Caco-2 (cell line): ENCODE measurements around the gene HYDIN. TPM values are rescaled to one million over a fixed set of nuclear protein-coding genes. Genes with fewer than 3 reads are reported as not detected.

ENCODE experiments used
- BruUV-seq: library from RNA; stranded (reverse); fragments of 400-500 nt; replicated peaks from 2 replicates; lab custom pipeline; 2021; lab: Mats Ljungman, UMichigan
- CTCF ChIA-PET: fragments of 300-600 bp; sonication (Branson Sonifier 250); formaldehyde crosslinking; loops from one replicate; lab custom pipeline; 2022; ENCODE audit warnings: antibody characterized with exemption; lab: Charles Lee
- POLR2A ChIA-PET: fragments of 300-600 bp; sonication (Branson Sonifier 250); formaldehyde crosslinking; loops from one replicate; lab custom pipeline; 2022; ENCODE audit warnings: antibody characterized with exemption; lab: Charles Lee
- DNase-seq, 2 experiments: peaks; one replicate each; pipeline versions ENCODE4 v3.0.0 to v3.0.0-alpha.2; 2020 to 2022
- H3K27me3 ChIP-seq: replicated peaks from 2 replicates; pipeline ENCODE4 v1.6.0; 2011; ENCODE audit warnings: low read length; ENCODE audit not compliant: control insufficient read depth, insufficient read depth
- H3K36me3 ChIP-seq: 2 replicates; pipeline ENCODE4 v1.5.1; 2011; ENCODE audit warnings: low read length; ENCODE audit not compliant: control insufficient read depth, insufficient read depth
- H3K4me1 ChIP-seq: fragments of 250-450 bp; sonication (Bioruptor Pico); 2 replicates; pipeline ENCODE4 v1.5.1; 2020; ENCODE audit warnings: mild to moderate bottlenecking
- H3K4me3 ChIP-seq: 2 replicates; pipeline ENCODE4 v1.5.1; 2011; ENCODE audit warnings: low read depth, mild to moderate bottlenecking, control low read depth, low read length
- H3K9me3 ChIP-seq: fragments of 250-450 bp; sonication (Bioruptor Pico); 2 replicates; pipeline ENCODE4 v1.5.1; 2020; ENCODE audit warnings: mild to moderate bottlenecking, moderate library complexity
- H3K27ac Mint-ChIP-seq: one replicate; pipeline ENCODE4 v1.8.0; 2022; ENCODE audit warnings: mixed read lengths; ENCODE audit not compliant: unreplicated experiment
- H3K27me3 Mint-ChIP-seq: one replicate; pipeline ENCODE4 v1.8.0; 2022; ENCODE audit warnings: mixed read lengths; ENCODE audit not compliant: insufficient read depth, unreplicated experiment
- H3K36me3 Mint-ChIP-seq: one replicate; pipeline ENCODE4 v1.8.0; 2022; ENCODE audit warnings: mild to moderate bottlenecking, mixed read lengths; ENCODE audit not compliant: insufficient read depth, unreplicated experiment
- H3K4me1 Mint-ChIP-seq: one replicate; pipeline ENCODE4 v1.8.0; 2022; ENCODE audit warnings: low read depth, mixed read lengths; ENCODE audit not compliant: unreplicated experiment
- H3K4me3 Mint-ChIP-seq: one replicate; pipeline ENCODE4 v1.8.0; 2022; ENCODE audit warnings: mild to moderate bottlenecking, moderate library complexity, mixed read lengths; ENCODE audit not compliant: unreplicated experiment
- H3K9me3 Mint-ChIP-seq: one replicate; pipeline ENCODE4 v1.8.0; 2022; ENCODE audit warnings: mixed read lengths; ENCODE audit not compliant: unreplicated experiment
- CTCF ChIP-seq, 2 experiments: fragments of 200-600 bp in 1 of 2; IDR thresholded peaks; 1 replicate in 1 of 2; 2 replicates in 1 of 2; pipeline versions ENCODE4 v1.5.1 to v1.8.0; 2011 to 2022; ENCODE audit warnings: antibody characterized with exemption in 1 of 2, control low read depth in 1 of 2, inconsistent platforms in 1 of 2, low read depth in 1 of 2, low read length in 1 of 2, mild to moderate bottlenecking in 1 of 2, moderate library complexity in 1 of 2; ENCODE audit not compliant: insufficient read depth in 1 of 2, severe bottlenecking in 1 of 2, unreplicated experiment in 1 of 2
- intact Hi-C: fragments of 100-400 bp; cut with micrococcal nuclease; formaldehyde crosslinking; loops from one replicate; pipeline ENCODE4 v1.10.0; 2022; ENCODE audit not compliant: unreplicated experiment
- total RNA-seq: library from RNA; stranded (reverse); gene quantifications from 2 replicates; pipeline ENCODE4 v1.2.3, GENCODE V29; 2022

HYDIN gene
- total RNA-seq, 1 experiment from 2014 or later: 0.68 TPM

- H3K27ac Mint-ChIP-seq: no peak overlapping the region
- peaks cover 24% of the 10 kb centered on the region for H3K27me3 Mint-ChIP-seq
- Histone ChIP-seq H3K36me3 (no peaks in the 10 kb centered on the region), H3K4me3 (no peak overlapping the region), H3K4me1 (no peaks in the 10 kb centered on the region), H3K9me3 (no peaks in the 10 kb centered on the region), H3K27me3 (no peaks in the 10 kb centered on the region)
- no peaks in the 10 kb centered on the region for H3K9me3 Mint-ChIP-seq
- DNase-seq: no peak
- no TSS peak for BruUV-seq
- no peak for TF ChIP-seq CTCF (IDR thresholded peaks at IDR 0.05; ENCODE audit: insufficient read depth in 1 of 2, low read depth in 1 of 2, low read length in 1 of 2, severe bottlenecking in 1 of 2, unreplicated experiment in 1 of 2)
- POLR2A ChIA-PET: no interaction called here
- CTCF ChIA-PET: no interaction called here
- intact Hi-C loops: no loop called here
- no peaks in the 10 kb centered on the region for H3K36me3 Mint-ChIP-seq
- no peaks in the 10 kb centered on the region for H3K4me1 Mint-ChIP-seq
- H3K4me3 Mint-ChIP-seq: no peak overlapping the region
Measured at GRCh38 chr16:71257768-71258167, 27.2 kb upstream of the HYDIN start.

DNA sequence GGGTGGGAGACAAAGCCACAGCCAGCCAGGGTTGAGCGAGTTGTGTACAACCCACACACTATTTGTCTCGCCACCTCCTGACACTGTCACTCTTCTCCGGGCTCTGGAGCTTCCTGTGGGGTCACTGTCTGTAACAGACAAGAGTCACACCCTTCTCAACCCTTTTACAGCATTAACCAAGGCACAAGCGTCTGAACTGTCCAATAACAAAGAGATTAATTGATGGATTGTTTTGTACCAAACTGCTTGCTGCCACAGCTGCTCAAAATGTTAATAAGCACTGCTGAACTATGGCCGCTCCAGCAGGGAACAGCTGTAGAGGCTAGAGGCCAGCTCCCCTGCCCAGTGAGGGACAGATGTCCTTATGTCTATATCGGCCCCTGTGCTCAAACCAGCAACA is 25.2 kb upstream of the HYDIN start:
- H3K4me1 Mint-ChIP-seq: no peaks in the 10 kb centered on the region
- no peaks in the 10 kb centered on the region for H3K9me3 Mint-ChIP-seq
- POLR2A ChIA-PET: interaction anchor here (1.4 kb wide), 1 partner anchor 34 kb away, joined by 3 read pairs; no protein-coding TSS in a partner anchor
- DNase-seq: no peak
- no peak for TF ChIP-seq CTCF (IDR thresholded peaks at IDR 0.05; ENCODE audit: insufficient read depth in 1 of 2, low read depth in 1 of 2, low read length in 1 of 2, severe bottlenecking in 1 of 2, unreplicated experiment in 1 of 2)
- no peak overlapping the region for H3K4me3 Mint-ChIP-seq
- no peaks in the 10 kb centered on the region for H3K36me3 Mint-ChIP-seq
- no peak overlapping the region for H3K27ac Mint-ChIP-seq
- peaks cover 15% of the 10 kb centered on the region for H3K27me3 Mint-ChIP-seq
- no peaks in the 10 kb centered on the region for H3K27me3 ChIP-seq
- CTCF ChIA-PET: interaction anchor here (0.9 kb wide), 1 partner anchor 56 kb away, joined by 3 read pairs; no protein-coding TSS in a partner anchor
- BruUV-seq: no TSS peak
- H3K36me3 ChIP-seq: no peaks in the 10 kb centered on the region
- intact Hi-C loops: no loop called here
- no peaks in the 10 kb centered on the region for H3K9me3 ChIP-seq
- H3K4me1 ChIP-seq: no peaks in the 10 kb centered on the region
- H3K4me3 ChIP-seq: no peak overlapping the region

DNA sequence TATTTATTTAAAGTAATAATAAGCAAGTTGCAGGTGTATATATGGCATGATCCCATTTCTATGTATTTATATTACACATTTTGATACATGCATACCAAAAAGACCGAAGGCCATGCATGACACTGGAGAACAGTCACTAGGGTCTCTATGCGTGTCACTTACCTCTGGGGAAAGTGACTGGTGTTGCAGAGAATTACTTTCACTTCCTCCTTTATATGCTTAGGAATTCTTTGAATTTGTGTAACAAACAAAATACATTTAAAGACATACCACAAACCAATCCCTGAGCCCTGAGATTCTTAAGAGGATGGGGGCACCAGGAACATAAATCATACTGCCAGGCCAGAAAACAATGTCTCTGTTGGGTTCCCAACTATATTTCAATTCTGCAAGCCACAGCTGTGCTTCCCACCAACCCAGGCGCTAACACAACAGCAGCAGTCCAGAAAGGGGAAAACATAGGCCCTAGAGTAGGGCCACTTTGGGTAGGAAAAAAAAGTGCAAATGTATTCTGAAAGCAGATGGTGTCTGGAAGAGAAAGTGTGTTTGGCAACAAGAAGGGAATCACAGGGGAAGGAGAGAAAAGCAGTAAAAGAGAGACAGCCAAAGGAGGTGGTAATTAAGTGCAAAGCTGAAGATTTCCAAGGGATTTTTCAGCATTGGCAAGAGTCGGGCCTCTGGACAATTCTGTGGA is 24.5 kb upstream of the HYDIN start:
- intact Hi-C loops: no loop called here
- BruUV-seq: no TSS peak
- Mint-ChIP-seq H3K27me3 (peaks cover 10% of the 10 kb centered on the region), H3K4me1 (no peaks in the 10 kb centered on the region), H3K4me3 (no peak overlapping the region), H3K36me3 (no peaks in the 10 kb centered on the region), H3K9me3 (no peaks in the 10 kb centered on the region), H3K27ac (no peak overlapping the region)
- no peak for DNase-seq
- ChIA-PET POLR2A (interaction anchor here (1.4 kb wide), 1 partner anchor 35 kb away, joined by 3 read pairs; no protein-coding TSS in a partner anchor), CTCF (no interaction called here)
- Histone ChIP-seq H3K4me3 (no peak overlapping the region), H3K36me3 (no peaks in the 10 kb centered on the region), H3K27me3 (no peaks in the 10 kb centered on the region), H3K4me1 (no peaks in the 10 kb centered on the region), H3K9me3 (no peaks in the 10 kb centered on the region)
- no peak for TF ChIP-seq CTCF (IDR thresholded peaks at IDR 0.05; ENCODE audit: insufficient read depth in 1 of 2, low read depth in 1 of 2, low read length in 1 of 2, severe bottlenecking in 1 of 2, unreplicated experiment in 1 of 2)
